ENCODE data around the gene OR5B17.
"Not testable (repeated sequence)": the region's sequence is repeated elsewhere in the genome, so short reads cannot be mapped to it uniquely, and the experiment has no call there.

OR5B17 gene

GRCh38 chr11:58358969-58359368 is at the start of gene OR5B17:
TSS of gene OR5B17 (minus strand) at chr11:58359069. CDS start at chr11:58359069, 0 bp downstream.
- no peak for DNase-seq (ENCODE audit: low read depth in 4 of 4, low spot score in 1 of 4)

GRCh38 chr11:58406774-58407173 is 47.9 kb upstream of the OR5B17 start, which contains the start of gene OR5B3:
TSS of gene OR5B3 (minus strand) at chr11:58406874. CDS start at chr11:58403409, 3,465 bp downstream.
- DNase-seq (ENCODE audit: low read depth in 4 of 4, low spot score in 1 of 4) = no peak

- DNase-seq (ENCODE audit: low read depth in 4 of 4, low spot score in 1 of 4) = not testable (repeated sequence)
Observed at GRCh38 chr11:58399622-58400021, 40.8 kb upstream of the OR5B17 start.

- no peak for DNase-seq (ENCODE audit: low read depth in 4 of 4, low spot score in 1 of 4)
Observed at GRCh38 chr11:58395581-58395980, 36.7 kb upstream of the OR5B17 start.

GRCh38 chr11:58394195-58394594 is 35.3 kb upstream of the OR5B17 start:
- no peak for DNase-seq (ENCODE audit: low read depth in 4 of 4, low spot score in 1 of 4)

- DNase-seq (ENCODE audit: low read depth in 4 of 4, low spot score in 1 of 4) = no peak
Observed at GRCh38 chr11:58392746-58393145, 33.9 kb upstream of the OR5B17 start.

- DNase-seq (ENCODE audit: low read depth in 4 of 4, low spot score in 1 of 4) = no peak
Observed at GRCh38 chr11:58391879-58392278, 33.0 kb upstream of the OR5B17 start.

GRCh38 chr11:58390551-58391063 is 31.7 kb upstream of the OR5B17 start:
- DNase-seq (ENCODE audit: low read depth in 4 of 4, low spot score in 1 of 4) = no peak

- no peak for DNase-seq (ENCODE audit: low read depth in 4 of 4, low spot score in 1 of 4)
Observed at GRCh38 chr11:58354727-58355126, 4.1 kb downstream of the OR5B17 start.

GRCh38 chr11:58345204-58345603 is 13.7 kb downstream of the OR5B17 start:
- DNase-seq (ENCODE audit: low read depth in 4 of 4, low spot score in 1 of 4) = no peak

- DNase-seq (ENCODE audit: low read depth in 4 of 4, low spot score in 1 of 4) = no peak
Observed at GRCh38 chr11:58334708-58335107, 24.2 kb downstream of the OR5B17 start.

- no peak for DNase-seq (ENCODE audit: low read depth in 4 of 4, low spot score in 1 of 4)
Observed at GRCh38 chr11:58330861-58331260, 28.0 kb downstream of the OR5B17 start.

GRCh38 chr11:58318532-58318931 is 40.3 kb downstream of the OR5B17 start:
- no peak for DNase-seq (ENCODE audit: low read depth in 4 of 4, low spot score in 1 of 4)

GRCh38 chr11:58316142-58316541 is 42.7 kb downstream of the OR5B17 start:
- no peak for DNase-seq (ENCODE audit: low read depth in 4 of 4, low spot score in 1 of 4)

All from stimulated activated CD4-positive, alpha-beta T cell treated with anti-CD3 and anti-CD28 coated beads, Interleukin-1b, Interleukin-23, amount 100 ng/mL, for 24 hours (primary cell).